ENCODE results near the gene ZNF831.

- TF ChIP-seq POLR2A (IDR thresholded peaks at IDR 0.05; ENCODE audit: low read depth, low read length) (no peak), TAF1 (IDR thresholded peaks at IDR 0.05; ENCODE audit: borderline replicate concordance, low read depth, low read length) (no peak)
These were observed 27.6 kb downstream of the ZNF831 start for GRCh38 chr20:59191036-59191755.
